Chondrocyte (in vitro differentiated cells): ENCODE data around the gene WARS2. TPM values are rescaled to one million over a fixed set of nuclear protein-coding genes. Genes with fewer than 3 reads are reported as not detected.
A peak's percentile ranks its signal among the peaks of the same experiment; 100 is the strongest.
"Not testable (repeated sequence)": the region's sequence is repeated elsewhere in the genome, so short reads cannot be mapped to it uniquely, and the experiment has no call there.

ENCODE experiments used
- DNase-seq: peaks from one replicate; pipeline ENCODE4 v3.0.0; 2021; ENCODE audit warnings: mixed read lengths, low spot score
- H3K27ac Mint-ChIP-seq: one replicate; pipeline ENCODE4 v1.8.0; 2021; ENCODE audit warnings: mild to moderate bottlenecking, moderate library complexity, mixed read lengths; ENCODE audit not compliant: unreplicated experiment
- H3K27me3 Mint-ChIP-seq: 2 replicates; pipeline ENCODE4 v1.8.0; 2021; ENCODE audit warnings: low read depth, mixed read lengths
- H3K36me3 Mint-ChIP-seq: 2 replicates; pipeline ENCODE4 v1.8.0; 2021; ENCODE audit warnings: low read depth, mixed read lengths
- H3K4me1 Mint-ChIP-seq: 2 replicates; pipeline ENCODE4 v1.8.0; 2021; ENCODE audit warnings: low read depth, mild to moderate bottlenecking, mixed read lengths
- H3K4me3 Mint-ChIP-seq: one replicate; pipeline ENCODE4 v1.8.0; 2021; ENCODE audit warnings: mild to moderate bottlenecking, moderate library complexity, mixed read lengths; ENCODE audit not compliant: unreplicated experiment
- H3K9me3 Mint-ChIP-seq: 2 replicates; pipeline ENCODE4 v1.8.0; 2021; ENCODE audit warnings: low read depth, mixed read lengths
- total RNA-seq: library from RNA; stranded (reverse); gene quantifications from 3 replicates; pipeline ENCODE4 v1.2.1, GENCODE V29; 2021
- TF ChIP-seq, protein P1 (sequence below): fragments of 200-600 bp; sonication (generic); IDR thresholded peaks from 2 replicates; pipeline ENCODE4 v1.5.0; 2021; ENCODE audit warnings: antibody characterized with exemption, mild to moderate bottlenecking, moderate library complexity

WARS2 gene
- total RNA-seq, 1 donor from 2014 or later, result 9.4 TPM

DNA sequence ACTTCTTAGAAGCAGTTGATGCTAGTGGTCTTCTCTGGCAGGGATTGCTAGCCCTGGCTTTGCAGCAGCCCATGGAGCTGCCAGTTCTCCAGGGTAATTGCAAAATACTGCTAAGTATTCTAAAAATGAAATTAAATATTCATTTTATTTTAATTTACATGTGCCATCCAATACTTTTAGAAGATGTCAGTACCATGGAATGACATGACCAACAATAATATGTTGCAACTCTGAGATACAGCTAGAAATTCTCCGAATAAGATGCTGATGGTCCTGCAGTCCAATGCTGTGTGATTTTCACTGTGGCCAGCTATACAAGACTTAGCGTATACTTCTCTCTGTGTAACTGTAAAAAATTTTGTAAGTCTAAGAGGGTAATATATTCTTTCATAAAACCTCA, 20.0 kb upstream of the WARS2 start:
- DNase-seq, result no peak
- Mint-ChIP-seq H3K4me1 (peaks cover 6% of the 10 kb centered on the region), H3K9me3 (peaks cover 6% of the 10 kb centered on the region), H3K27me3 (no peaks in the 10 kb centered on the region), H3K4me3 (no peak overlapping the region), H3K36me3 (peaks cover 24% of the 10 kb centered on the region), H3K27ac (peak overlapping the region; percentile 57)
- TF ChIP-seq, protein P1, sequence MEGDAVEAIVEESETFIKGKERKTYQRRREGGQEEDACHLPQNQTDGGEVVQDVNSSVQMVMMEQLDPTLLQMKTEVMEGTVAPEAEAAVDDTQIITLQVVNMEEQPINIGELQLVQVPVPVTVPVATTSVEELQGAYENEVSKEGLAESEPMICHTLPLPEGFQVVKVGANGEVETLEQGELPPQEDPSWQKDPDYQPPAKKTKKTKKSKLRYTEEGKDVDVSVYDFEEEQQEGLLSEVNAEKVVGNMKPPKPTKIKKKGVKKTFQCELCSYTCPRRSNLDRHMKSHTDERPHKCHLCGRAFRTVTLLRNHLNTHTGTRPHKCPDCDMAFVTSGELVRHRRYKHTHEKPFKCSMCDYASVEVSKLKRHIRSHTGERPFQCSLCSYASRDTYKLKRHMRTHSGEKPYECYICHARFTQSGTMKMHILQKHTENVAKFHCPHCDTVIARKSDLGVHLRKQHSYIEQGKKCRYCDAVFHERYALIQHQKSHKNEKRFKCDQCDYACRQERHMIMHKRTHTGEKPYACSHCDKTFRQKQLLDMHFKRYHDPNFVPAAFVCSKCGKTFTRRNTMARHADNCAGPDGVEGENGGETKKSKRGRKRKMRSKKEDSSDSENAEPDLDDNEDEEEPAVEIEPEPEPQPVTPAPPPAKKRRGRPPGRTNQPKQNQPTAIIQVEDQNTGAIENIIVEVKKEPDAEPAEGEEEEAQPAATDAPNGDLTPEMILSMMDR, result no peak

DNA sequence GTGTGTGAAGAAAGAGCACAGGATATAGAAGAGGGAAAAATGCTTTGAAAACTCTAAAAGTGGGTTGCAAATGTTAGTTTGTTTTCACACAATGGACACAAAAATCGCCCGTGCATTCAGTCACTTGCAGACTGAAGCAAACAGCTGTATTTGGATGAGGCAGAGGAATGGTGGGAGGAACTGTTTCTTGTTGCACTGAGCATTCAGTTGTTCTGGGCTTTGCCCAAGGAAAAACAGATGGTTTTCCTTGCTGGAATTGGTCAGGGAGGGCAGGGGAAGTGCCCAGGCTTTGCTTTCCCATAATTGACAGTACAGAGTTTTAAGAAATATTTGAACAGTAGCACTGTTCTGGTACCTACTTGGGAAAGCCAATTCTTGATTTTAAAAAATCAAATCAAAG, 19.5 kb upstream of the WARS2 start:
- Mint-ChIP-seq H3K36me3 (peaks cover 27% of the 10 kb centered on the region), H3K4me3 (no peak overlapping the region), H3K27ac (no peak overlapping the region), H3K27me3 (no peaks in the 10 kb centered on the region), H3K4me1 (peaks cover 6% of the 10 kb centered on the region), H3K9me3 (peaks cover 9% of the 10 kb centered on the region)
- no peak for DNase-seq
- TF ChIP-seq, protein P1, result no peak

DNA sequence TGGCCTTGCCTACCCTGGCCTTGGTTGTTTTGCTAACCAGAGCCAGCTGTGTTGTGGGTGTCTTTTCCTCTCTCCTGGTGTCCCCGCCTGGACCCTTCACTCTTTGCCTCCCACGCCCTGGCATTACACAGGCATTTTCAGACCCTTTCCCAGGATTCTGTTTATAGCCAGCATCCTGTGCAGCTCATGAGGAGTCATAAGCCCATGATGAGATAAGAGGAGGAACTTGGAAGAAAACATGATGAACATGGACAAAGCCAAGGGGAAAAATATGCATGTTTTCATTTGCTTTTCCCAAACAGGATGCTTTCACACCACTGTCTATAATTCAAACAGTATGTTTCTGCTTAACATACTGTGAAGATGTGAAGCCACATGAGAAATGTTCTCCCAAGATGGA, 18.7 kb upstream of the WARS2 start:
- Mint-ChIP-seq H3K4me3 (no peak overlapping the region), H3K9me3 (peaks cover 10% of the 10 kb centered on the region), H3K36me3 (peaks cover 31% of the 10 kb centered on the region), H3K4me1 (peaks cover 6% of the 10 kb centered on the region), H3K27me3 (no peaks in the 10 kb centered on the region), H3K27ac (no peak overlapping the region)
- no peak for DNase-seq
- TF ChIP-seq, protein P1, result no peak

DNA sequence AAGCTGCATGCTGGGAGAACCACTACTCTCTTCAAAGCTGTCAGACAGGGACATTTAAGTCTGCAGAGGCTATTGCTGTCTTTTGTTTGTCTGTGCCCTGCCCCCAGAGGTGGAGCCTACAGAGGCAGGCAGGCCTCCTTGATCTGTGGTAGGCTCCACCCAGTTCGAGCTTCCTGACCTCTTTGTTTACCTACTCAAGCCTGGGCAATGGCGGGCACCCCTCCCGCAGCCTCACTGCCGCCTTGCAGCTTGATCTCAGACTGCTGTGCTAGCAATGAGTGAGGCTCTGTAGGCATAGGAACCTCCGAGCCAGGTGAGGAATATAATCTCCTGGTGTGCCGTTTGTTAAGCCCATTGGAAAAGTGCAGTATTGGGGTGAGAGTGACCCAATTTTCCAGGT, 16.3 kb upstream of the WARS2 start:
- not testable (repeated sequence) for H3K4me1 Mint-ChIP-seq, H3K4me3 Mint-ChIP-seq, DNase-seq, H3K27ac Mint-ChIP-seq, H3K27me3 Mint-ChIP-seq
- Mint-ChIP-seq H3K9me3 (peaks cover 10% of the 10 kb centered on the region), H3K36me3 (peaks cover 33% of the 10 kb centered on the region)

DNA sequence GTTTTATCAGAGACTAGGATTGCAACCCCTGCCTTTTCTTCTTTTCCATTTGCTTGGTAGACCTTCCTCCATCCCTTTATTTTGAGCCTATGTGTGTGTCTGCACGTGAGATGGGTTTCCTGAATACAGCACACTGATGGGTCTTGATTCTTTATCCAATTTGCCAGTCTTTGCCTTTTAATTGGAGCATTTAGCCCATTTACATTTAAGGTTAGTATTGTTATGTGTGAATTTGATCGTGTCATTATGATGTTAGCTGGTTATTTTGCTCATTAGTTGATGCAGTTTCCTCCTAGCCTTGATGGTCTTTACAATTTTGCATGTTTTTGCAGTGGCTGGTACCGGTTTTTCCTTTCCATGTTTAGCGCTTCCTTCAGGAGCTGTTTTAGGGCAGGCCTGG, 14.6 kb upstream of the WARS2 start:
- not testable (repeated sequence) for H3K27me3 Mint-ChIP-seq, H3K4me1 Mint-ChIP-seq, H3K4me3 Mint-ChIP-seq, H3K27ac Mint-ChIP-seq, DNase-seq
- Mint-ChIP-seq H3K9me3 (peaks cover 10% of the 10 kb centered on the region), H3K36me3 (peaks cover 33% of the 10 kb centered on the region)

GRCh38 chr1:119150150-119150549, 9.7 kb upstream of the WARS2 start:
- H3K4me1 Mint-ChIP-seq, result peaks cover 10% of the 10 kb centered on the region
- peaks cover 8% of the 10 kb centered on the region for H3K36me3 Mint-ChIP-seq
- H3K9me3 Mint-ChIP-seq, result peaks cover 3% of the 10 kb centered on the region
- no peak overlapping the region for H3K4me3 Mint-ChIP-seq
- TF ChIP-seq, protein P1, result no peak
- no peak overlapping the region for H3K27ac Mint-ChIP-seq
- DNase-seq, result no peak
- H3K27me3 Mint-ChIP-seq, result no peaks in the 10 kb centered on the region
